ENCODE measurements around the gene RTEL1. TPM values are rescaled to one million over a fixed set of nuclear protein-coding genes. Genes with fewer than 3 reads are reported as not detected.
A peak's percentile ranks its signal among the peaks of the same experiment; 100 is the strongest.

RTEL1 gene
- total and polyA plus RNA-seq, 9 donors: 8.4 to 13.3 (median 10.7) TPM

DNA sequence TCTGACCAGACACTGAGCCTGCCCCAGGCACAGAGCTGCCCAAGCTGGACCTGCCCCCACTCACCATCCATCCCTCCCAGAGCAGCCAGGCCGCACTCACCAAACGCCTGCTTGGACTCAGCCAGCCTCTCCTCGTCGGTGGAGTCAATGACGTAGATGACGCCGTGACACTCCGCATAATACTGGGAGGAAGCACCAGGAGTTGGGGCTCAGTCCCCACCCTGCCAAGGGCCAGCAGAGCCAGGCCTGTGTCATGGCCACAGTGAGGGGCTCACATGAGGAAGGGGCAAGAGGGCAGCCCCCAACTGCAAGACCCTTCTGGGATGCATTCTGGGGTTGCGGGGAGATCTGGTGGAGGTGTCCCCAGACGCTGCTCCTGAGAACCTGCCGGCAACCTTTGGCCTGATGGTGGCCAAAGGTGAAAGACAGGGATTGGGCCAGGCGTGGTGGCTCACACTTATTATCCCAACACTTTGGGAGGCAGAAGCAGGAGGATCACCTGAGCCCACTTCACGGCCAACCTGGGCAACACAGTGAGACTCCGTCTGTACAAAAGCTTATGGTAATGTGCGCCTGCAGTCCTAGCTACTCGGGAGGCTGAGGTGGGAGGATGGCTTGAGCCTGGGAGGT is 44.0 kb downstream of the RTEL1 start:
- H3K27me3 ChIP-seq (ENCODE audit: control insufficient read depth, insufficient read depth, low read length): no peaks in the 10 kb centered on the region
- H3K4me1 ChIP-seq (ENCODE audit: control insufficient read depth, insufficient read depth, low read length): peaks cover 38% of the 10 kb centered on the region
- H3K4me3 ChIP-seq (ENCODE audit: low read length): no peak overlapping the region
- no peak for DNase-seq
- H3K9me3 ChIP-seq (replicated peaks; ENCODE audit: control insufficient read depth, low read depth, low read length): no peaks in the 10 kb centered on the region
- WGBS (ENCODE audit: insufficient coverage): 89% methylated on average over 14 of the region's 16 CpGs
- peaks cover 42% of the 10 kb centered on the region for H3K36me3 ChIP-seq (ENCODE audit: control insufficient read depth, insufficient read depth, low read length)
- H3K27ac ChIP-seq (ENCODE audit: low read length): no peak overlapping the region

GRCh38 chr20:63702751-63703470 is 44.8 kb downstream of the RTEL1 start:
- no peaks in the 10 kb centered on the region for H3K9me3 ChIP-seq (replicated peaks; ENCODE audit: control insufficient read depth, low read depth, low read length)
- 63% methylated on average over 12 of the region's 13 CpGs for WGBS (ENCODE audit: insufficient coverage)
- peaks cover 30% of the 10 kb centered on the region for H3K4me1 ChIP-seq (ENCODE audit: control insufficient read depth, insufficient read depth, low read length)
- no peaks in the 10 kb centered on the region for H3K27me3 ChIP-seq (ENCODE audit: control insufficient read depth, insufficient read depth, low read length)
- peaks cover 42% of the 10 kb centered on the region for H3K36me3 ChIP-seq (ENCODE audit: control insufficient read depth, insufficient read depth, low read length)
- DNase-seq: peak; percentile 12
- no peak overlapping the region for H3K27ac ChIP-seq (ENCODE audit: low read length)
- H3K4me3 ChIP-seq (ENCODE audit: low read length): no peak overlapping the region

GRCh38 chr20:63703471-63703975 is 45.4 kb downstream of the RTEL1 start:
- no peaks in the 10 kb centered on the region for H3K27me3 ChIP-seq (ENCODE audit: control insufficient read depth, insufficient read depth, low read length)
- DNase-seq: no peak
- no peak overlapping the region for H3K4me3 ChIP-seq (ENCODE audit: low read length)
- no peaks in the 10 kb centered on the region for H3K9me3 ChIP-seq (replicated peaks; ENCODE audit: control insufficient read depth, low read depth, low read length)
- peaks cover 42% of the 10 kb centered on the region for H3K36me3 ChIP-seq (ENCODE audit: control insufficient read depth, insufficient read depth, low read length)
- H3K4me1 ChIP-seq (ENCODE audit: control insufficient read depth, insufficient read depth, low read length): peaks cover 29% of the 10 kb centered on the region
- no peak overlapping the region for H3K27ac ChIP-seq (ENCODE audit: low read length)
- 74% methylated on average over 8 of the region's 15 CpGs for WGBS (ENCODE audit: insufficient coverage)

DNA sequence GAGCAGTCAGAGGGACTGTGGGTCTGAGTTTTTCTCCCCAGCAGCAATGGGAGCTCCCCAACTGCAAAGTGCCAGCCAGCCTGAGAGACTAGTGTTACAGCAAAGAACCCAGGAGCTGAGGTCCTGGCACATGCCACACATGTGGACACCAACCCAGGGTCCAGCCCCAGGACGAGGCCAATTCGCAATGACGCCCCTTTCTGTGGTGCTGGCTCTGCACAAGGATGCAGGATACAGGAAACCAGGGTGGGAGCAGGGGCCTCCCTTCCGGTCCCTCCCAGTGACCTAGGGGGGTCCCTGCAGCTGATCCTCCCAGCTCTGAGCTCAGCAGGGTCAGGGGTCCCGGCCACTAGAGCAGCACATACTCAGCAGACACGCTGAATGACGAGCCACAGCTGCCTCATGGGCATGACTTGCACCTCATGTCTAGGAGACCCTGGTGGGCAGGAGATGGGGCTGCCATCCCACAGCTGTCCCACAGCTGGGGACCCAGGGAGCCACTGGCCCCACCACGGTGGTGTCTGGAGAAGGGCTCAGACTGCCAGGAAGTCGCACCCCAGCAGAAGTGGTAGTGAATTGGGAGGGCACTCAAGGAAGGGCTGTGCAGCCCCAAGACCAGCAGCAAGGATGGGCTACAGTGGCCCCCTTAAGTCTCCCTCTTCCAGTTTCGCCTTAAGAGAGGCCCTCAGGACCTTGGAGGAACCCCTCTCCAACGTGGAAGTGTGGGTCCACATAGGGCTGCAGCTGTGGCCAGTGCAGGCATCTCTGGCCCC is 46.0 kb downstream of the RTEL1 start:
- Histone ChIP-seq H3K4me1 (ENCODE audit: control insufficient read depth, insufficient read depth, low read length) (peaks cover 29% of the 10 kb centered on the region), H3K9me3 (replicated peaks; ENCODE audit: control insufficient read depth, low read depth, low read length) (no peaks in the 10 kb centered on the region), H3K27ac (ENCODE audit: low read length) (no peak overlapping the region), H3K27me3 (ENCODE audit: control insufficient read depth, insufficient read depth, low read length) (no peaks in the 10 kb centered on the region), H3K36me3 (ENCODE audit: control insufficient read depth, insufficient read depth, low read length) (peaks cover 46% of the 10 kb centered on the region), H3K4me3 (ENCODE audit: low read length) (no peak overlapping the region)
- peak; percentile 4 for DNase-seq
- WGBS (ENCODE audit: insufficient coverage): 90% methylated on average over 10 of the region's 11 CpGs

DNA sequence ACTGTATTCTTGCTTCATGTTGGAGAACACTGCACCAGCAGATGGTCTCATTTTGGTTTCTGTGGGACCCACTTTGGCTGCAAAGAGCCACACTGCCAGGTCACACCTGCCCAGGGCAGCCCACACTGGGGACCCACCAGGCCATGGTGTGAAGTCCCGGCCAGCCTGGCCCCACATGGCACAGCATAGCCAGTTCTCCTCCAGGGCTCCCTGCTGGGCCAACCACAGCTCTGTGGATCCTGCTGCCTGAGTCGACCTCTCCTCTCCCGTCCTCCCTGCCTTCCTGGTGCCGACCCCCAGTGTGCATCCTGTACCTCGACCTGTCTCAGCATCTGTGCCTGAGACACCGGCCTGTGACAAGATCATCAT is 46.6 kb downstream of the RTEL1 start:
- Histone ChIP-seq H3K4me3 (ENCODE audit: low read length) (no peak overlapping the region), H3K4me1 (ENCODE audit: control insufficient read depth, insufficient read depth, low read length) (peaks cover 23% of the 10 kb centered on the region), H3K36me3 (ENCODE audit: control insufficient read depth, insufficient read depth, low read length) (peaks cover 51% of the 10 kb centered on the region), H3K9me3 (replicated peaks; ENCODE audit: control insufficient read depth, low read depth, low read length) (no peaks in the 10 kb centered on the region), H3K27me3 (ENCODE audit: control insufficient read depth, insufficient read depth, low read length) (no peaks in the 10 kb centered on the region), H3K27ac (ENCODE audit: low read length) (no peak overlapping the region)
- WGBS (ENCODE audit: insufficient coverage): 80% methylated on average over 6 of the region's 6 CpGs
- no peak for DNase-seq

GRCh38 chr20:63705232-63706026 is 47.3 kb downstream of the RTEL1 start:
- DNase-seq: no peak
- Histone ChIP-seq H3K36me3 (ENCODE audit: control insufficient read depth, insufficient read depth, low read length) (peaks cover 53% of the 10 kb centered on the region), H3K27me3 (ENCODE audit: control insufficient read depth, insufficient read depth, low read length) (no peaks in the 10 kb centered on the region), H3K4me1 (ENCODE audit: control insufficient read depth, insufficient read depth, low read length) (peaks cover 18% of the 10 kb centered on the region), H3K4me3 (ENCODE audit: low read length) (no peak overlapping the region), H3K9me3 (replicated peaks; ENCODE audit: control insufficient read depth, low read depth, low read length) (no peaks in the 10 kb centered on the region), H3K27ac (ENCODE audit: low read length) (no peak overlapping the region)
- 91% methylated on average over 8 of the region's 8 CpGs for WGBS (ENCODE audit: insufficient coverage)

- Histone ChIP-seq H3K4me1 (ENCODE audit: control insufficient read depth, insufficient read depth, low read length) (peaks cover 18% of the 10 kb centered on the region), H3K27ac (ENCODE audit: low read length) (no peak overlapping the region), H3K36me3 (ENCODE audit: control insufficient read depth, insufficient read depth, low read length) (peaks cover 57% of the 10 kb centered on the region), H3K27me3 (ENCODE audit: control insufficient read depth, insufficient read depth, low read length) (no peaks in the 10 kb centered on the region), H3K4me3 (ENCODE audit: low read length) (peak overlapping the region; percentile 82), H3K9me3 (replicated peaks; ENCODE audit: control insufficient read depth, low read depth, low read length) (no peaks in the 10 kb centered on the region)
- 85% methylated on average over 6 of the region's 12 CpGs for WGBS (ENCODE audit: insufficient coverage)
- no peak for DNase-seq
Observed at GRCh38 chr20:63706027-63706695, 48.0 kb downstream of the RTEL1 start.

GRCh38 chr20:63706852-63707557 is 48.9 kb downstream of the RTEL1 start:
- Histone ChIP-seq H3K4me1 (ENCODE audit: control insufficient read depth, insufficient read depth, low read length) (peaks cover 18% of the 10 kb centered on the region), H3K36me3 (ENCODE audit: control insufficient read depth, insufficient read depth, low read length) (peaks cover 59% of the 10 kb centered on the region), H3K27me3 (ENCODE audit: control insufficient read depth, insufficient read depth, low read length) (no peaks in the 10 kb centered on the region), H3K27ac (ENCODE audit: low read length) (peak overlapping the region; percentile 72), H3K4me3 (ENCODE audit: low read length) (peak overlapping the region; percentile 82), H3K9me3 (replicated peaks; ENCODE audit: control insufficient read depth, low read depth, low read length) (no peaks in the 10 kb centered on the region)
- peak; percentile 39 for DNase-seq
- WGBS (ENCODE audit: insufficient coverage): 3% methylated on average over 56 of the region's 56 CpGs
